GM21423 (cell line): Measurements from ENCODE around the gene AGAP1.

Experiments
- ATAC-seq: cut with Tn5 transposase; IDR thresholded peaks from one replicate; pipeline ENCODE4 v1.9.1; 2021; ENCODE audit warnings: mild to moderate bottlenecking, moderate library complexity; ENCODE audit not compliant: unreplicated experiment

The AGAP1 gene

DNA sequence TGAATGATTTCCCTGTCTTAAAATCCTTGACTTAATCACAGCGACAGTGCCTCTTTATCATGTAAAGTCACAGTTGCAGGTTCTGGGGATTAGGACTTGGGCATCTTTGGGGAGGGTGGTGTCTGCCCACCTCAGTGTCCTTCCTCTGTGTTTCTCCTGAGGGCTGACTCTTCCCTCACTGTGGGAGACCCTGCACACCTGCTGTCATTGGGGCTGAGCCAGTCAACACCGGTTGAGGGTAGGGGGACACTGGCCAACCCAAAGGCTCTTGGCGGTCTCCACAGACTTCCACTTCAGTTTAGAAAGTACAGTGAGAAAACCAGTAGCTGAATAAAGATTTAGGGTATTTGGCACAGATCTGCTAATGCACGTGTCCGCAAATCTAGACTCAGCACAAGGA is 36.9 kb downstream of the AGAP1 start:
- ATAC-seq = no peak

DNA sequence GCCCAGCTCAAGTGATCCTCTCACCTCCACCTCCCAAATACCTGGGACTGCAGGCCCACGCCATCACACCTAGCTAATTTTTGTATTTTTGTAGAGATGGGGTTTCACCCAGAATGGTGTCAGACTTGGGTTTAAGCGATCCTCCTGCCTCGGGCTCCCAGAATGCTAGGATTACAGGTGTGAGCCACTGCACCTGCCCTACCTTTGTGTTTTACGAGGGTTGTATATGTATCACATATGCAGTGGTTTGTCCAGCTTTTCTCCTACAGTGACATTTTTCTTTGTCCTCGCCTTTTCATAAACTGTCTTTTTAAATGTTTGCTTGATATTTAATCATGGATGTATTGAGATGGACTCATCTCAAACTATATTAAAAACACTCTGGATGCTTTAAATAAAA is 38.5 kb downstream of the AGAP1 start:
- no peak for ATAC-seq

DNA sequence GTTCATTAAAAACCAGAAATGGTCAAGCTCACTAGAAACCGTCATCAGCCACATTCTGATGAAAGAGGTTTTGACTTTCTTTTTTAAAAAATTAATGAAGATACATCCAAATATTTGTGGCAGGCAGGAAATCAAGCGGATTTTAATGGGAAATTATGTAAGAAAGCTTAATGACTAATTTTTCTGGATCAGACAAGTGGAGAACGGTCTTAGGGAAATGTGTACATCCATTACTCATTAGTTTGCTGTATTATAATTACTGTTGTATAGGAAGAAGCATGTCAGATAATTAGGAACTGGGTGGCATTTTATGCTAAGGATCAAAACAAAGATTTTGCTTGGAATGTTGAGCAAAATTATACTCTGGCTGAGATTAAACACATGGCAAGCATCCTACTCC is 39.4 kb downstream of the AGAP1 start:
- no peak for ATAC-seq

DNA sequence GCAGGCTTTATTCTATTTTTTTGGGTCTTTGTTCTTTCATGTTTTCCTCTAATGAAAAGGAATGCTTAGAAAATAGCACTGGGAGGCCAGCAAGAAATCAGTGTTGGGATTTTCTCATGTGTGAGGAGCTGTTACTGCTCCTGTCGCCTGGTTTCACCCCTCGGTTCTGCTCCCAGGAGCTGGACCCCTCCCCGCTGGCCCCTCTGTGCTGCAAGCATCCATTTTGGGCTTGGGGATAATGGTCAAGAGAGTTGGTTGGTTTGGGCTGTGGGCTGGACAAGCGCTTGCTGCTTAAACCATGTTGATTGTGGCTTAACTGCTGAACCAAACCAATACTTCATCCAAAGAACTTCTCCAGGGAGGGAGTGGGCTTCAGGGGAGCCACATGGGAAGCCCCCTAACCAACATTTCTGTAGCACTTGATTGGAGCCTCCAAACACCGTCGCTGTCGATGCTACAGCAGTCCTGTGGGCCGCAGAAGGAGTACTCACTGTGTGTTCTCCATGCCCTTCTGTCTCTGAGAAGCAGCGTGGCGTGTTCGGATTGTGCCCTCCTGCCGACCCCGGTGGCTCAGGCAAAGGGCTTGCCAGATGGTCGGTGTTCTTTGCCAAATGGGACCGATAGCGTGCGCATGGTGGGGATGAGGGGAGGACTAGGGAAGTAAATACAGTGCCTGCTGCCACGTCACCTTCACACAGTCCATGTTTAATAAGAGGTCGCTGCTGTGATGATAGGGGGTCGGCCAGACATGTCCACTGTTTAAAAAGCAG is 40.0 kb downstream of the AGAP1 start:
- ATAC-seq = no peak

DNA sequence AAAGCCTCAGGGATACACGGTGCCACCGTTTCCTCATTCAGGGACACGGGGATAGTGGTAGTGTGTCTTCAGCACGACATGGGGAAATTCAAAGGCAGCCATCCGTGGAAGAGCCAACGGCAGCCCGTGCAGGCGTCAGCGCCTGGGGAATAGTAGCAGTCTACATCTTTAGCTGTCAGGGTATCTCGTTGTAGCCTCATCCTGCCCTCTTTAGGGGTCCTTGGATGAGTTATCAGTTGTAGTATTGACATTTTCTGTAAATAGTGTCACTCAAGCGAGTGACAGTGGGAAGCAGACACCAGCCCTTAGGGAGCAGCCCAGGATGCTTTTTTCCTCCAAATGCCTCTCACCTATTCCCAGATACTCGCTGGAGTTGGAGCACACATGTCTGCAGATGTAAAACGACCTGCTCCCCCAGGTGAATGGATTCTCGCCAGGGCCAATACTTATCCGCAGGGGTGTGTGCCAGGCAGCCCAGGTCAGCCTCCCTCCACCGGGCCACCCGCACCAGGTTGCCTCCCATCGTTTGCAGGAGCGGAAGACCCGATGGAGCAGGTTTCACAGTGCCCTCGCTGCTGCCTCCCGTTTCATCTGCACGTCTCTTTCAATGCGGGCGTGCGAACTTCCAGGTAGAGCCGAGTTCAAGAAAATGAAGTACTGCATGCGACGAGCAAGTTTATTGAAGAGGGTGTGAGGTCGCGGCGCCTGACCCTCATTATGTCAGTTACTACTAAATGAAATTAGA is 41.0 kb downstream of the AGAP1 start:
- ATAC-seq = no peak

DNA sequence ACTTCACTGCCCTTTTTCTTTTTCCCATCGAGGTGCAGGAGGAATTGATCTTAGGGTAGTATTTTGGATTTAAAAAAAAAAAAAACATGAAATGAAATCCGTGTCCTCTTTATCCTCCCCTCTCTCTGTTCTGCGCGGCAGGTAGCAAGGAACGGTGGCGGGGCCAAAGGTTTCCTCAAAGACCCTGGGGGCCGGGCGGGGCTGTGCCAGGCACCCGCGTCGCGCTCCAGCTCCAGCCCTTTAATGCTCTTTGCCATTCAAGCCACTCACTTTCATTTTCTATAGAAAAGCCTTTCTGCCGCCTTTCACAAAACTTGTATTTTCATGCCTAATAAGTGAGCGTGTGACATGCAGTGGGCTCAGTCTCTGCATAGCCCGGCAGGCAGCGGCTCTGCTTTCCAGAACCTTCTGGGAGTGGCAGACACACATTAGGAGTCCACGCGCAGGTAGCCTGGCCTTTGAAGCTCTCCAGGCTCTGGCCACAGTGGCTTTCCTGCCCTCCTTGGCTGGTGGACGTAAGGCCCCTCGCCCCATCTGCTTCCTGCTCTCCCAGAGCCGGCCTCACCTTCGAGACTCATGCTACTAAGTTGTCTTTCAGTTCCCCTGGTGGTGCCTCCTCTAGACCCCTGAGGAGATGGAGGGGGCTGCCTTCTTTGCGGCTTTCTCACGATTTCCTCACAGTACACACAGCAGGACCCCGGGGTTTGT is 41.7 kb downstream of the AGAP1 start:
- no peak for ATAC-seq

DNA sequence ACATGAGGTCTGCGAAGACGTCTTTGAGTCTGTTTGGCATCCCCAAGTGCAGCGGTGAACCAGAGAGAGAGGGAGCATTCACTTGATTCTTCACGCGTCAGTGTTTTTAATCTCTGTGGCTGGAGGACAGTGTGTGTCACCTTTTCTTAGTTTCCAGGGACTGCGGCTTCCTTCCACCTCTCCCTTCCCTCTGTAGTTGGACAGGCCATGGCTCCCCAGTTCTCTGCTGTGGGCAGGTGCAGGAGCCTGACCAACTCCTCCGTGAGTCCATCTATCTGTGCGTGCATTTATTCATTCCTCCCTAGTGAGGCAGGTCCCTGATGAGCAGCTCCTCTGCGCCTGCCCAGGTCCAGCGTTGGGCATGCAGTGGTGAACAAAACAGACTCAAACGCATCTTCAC is 42.9 kb downstream of the AGAP1 start:
- no peak for ATAC-seq

DNA sequence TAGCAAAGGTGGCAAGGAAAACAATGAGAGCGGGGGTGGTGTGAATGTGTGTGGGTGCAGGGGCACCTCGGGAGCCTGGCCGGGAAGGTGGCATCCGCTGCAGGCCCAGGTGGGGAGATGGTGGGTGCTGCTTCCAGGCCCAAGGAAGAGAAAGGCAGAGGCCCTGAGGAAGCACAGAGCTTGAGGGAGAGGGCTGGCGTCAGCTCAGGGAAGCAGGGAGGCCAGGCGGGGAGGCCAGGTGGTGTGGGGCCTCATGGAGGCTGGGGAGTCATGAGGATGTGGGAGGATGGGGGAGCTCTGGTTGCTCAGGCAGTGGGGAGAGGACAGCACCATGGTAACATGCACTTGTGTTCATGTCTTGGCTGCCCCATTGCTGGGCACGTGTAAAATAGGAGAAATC is 43.3 kb downstream of the AGAP1 start:
- ATAC-seq = no peak

DNA sequence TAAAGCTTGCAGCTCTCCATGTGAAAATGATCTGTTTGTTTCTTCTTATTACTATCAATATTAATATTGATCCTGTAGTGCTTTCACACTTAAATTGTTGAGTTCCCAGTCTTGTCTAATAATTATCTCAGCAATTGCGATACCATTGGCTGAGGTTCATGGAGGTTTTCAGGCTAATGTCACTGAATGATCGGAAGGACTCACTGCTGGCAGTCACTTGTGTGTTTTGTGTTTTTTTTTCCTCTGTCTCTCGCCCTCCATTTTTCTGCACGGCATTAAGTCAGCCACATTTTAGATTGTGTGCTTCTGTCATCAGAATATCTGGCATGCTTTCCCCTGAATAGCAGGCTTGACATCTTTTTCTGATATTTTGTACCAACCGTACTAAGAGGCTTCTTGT is 43.7 kb downstream of the AGAP1 start:
- no peak for ATAC-seq

DNA sequence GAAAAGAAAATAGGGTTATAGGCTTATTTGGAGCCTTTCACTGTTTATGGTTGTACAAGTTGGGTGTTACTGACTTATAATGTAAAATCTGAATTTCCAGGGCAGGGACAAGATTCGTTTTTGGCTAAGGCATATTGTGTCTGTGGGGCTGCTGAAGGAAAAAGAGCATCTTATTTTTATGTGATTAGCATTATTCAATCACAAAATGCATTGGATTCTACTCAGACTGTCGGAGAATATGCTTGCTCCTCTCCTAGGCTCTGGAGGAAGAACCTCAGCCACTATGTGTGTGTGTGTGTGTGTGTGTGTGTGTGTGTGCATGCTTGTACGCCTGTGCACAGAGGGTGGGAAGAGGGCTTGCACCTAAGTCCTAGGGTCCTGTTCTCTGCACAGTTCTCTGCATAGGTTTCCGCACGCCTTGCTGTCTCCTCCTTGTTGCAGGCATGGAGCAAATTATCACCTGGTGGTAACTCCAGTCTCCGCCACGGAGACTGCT is 44.3 kb downstream of the AGAP1 start:
- no peak for ATAC-seq

DNA sequence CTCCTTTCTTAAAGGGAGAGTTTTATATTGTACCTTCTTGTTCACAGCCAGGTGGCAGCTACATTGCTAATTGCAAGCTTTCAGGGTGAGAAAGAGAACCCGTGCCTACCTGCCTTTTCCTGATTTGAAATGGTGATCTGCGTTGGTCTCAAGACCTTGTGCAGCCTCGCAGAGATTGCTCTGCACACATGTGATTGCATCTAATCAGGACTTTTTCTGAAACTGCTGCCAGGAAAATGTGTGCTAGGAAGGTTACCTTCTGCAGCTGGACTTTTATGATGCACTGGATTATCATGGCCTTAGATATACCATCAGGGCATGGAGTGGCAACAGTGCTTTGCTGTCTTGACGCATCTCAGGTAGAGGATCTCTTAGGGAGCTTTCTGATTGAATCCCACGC is 45.1 kb downstream of the AGAP1 start:
- ATAC-seq = no peak

DNA sequence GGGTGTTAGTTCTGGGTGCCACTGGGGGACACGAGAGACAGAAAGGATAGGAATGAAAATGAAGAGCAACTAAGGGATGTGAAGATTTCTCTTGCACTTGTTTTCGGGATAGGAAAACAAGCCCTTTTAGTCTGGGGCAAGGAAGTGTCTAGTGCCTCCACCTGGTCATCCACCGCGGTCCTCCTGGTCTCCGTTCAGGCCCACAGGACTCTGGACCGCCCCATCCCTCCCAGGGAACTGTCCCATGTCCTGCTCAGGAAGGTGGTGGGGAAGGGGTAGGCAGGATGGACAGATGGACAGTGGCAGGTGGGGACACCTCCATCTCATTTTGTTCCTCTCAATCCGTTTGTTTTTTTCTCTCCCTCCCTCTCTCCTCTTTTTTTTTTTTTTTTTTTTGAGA is 45.9 kb downstream of the AGAP1 start:
- no peak for ATAC-seq

DNA sequence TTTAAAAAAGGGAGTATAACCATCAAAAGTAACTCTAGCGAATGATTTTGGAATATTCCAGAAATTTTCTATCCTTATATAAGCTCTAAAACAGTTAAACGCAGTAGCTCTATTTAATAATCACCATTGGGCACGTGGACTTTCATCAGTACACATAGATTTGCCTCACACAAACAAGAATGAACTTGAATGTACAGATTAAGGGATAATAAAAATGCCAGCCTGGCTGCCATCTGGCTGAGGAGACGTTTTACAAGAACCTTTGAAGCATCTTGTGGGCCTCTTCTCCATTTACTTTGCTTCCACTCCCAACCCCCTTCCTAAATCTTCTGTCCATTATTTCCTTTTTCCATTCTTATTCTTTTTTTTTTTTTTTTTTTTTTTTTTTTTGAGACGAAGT is 47.2 kb downstream of the AGAP1 start:
- ATAC-seq = no peak

DNA sequence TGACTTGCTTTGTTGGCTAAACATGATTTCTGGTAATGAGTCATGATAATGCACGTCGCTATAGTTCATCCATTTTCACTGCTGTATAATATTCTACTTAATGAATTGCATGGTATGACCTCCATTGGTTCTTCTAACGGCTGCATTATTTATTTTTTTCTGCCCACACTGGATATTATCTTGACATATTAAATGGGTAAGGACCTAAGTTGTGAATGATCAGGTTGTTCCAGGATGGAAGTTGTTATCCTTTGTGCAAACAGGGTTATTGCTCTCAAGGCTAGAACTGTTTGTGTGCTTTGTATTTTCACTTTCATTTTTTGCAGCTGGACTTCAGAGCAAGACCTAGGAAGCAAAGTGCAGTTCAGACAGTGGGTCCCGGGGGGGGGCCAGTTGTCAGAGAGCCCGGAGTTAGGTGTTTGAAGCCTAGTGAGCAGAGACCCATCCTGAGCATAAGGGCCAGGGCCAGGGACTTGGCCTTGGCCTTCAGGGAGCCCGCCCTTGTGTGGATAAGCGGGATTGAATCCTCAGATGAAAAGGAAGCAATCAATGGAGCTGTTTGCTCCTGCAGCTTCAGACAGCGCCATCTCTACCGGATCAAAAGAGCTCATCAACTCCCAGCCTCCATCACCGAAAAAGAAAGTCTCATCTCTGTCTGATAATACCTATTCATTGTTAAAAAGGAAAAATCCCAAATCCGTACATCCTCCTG is 48.2 kb downstream of the AGAP1 start:
- no peak for ATAC-seq

DNA sequence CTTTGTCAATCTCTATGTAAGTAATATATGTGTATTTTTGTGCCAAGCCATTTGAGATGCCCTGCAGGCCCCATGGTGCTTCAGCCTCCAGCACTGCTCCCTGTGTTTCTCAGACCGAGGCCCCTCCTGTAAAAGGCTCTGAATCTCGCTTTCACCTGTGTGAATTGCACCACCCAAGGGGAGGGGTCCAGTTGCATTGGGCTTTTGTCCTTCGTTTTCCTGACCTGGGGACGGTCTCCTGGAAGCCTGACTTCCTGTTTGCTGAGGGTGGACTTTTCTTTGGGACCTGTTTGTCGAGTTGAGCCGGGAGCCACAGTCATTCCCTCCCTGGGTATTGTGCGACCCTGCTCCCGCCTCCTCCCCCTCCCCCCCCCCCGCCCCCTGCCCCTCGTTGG is 48.9 kb downstream of the AGAP1 start:
- ATAC-seq = no peak

DNA sequence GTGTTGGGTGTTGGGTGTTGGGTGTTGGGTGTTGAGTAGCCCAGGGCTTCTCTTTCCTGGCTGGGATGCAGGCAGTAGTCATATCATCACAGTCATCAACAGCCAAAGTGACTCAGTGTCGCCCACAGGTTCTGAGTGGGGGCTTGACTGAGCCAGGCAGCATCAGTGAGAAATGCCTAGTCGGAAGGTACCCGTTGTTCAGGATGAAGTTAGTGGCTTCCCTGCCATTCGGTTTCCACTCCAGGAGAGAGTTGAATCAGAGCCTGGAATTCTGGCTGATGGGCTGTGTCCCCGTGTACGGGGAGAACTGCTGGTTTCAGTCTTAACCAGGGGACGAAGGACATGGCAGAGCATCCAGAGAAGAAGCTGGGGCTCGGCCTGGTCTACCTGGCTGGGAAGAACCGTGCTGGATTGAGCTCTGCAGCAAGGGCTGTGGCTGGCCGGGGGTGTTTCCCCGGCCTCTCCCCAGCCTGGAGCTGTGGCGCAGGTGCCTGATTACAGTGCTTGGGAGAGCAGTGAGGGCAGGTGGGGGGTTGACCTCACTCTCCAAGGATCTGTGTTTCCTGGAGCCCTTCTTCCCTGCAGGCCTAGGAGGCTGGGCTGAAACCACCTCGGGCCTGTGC is 49.4 kb downstream of the AGAP1 start:
- ATAC-seq = no peak

DNA sequence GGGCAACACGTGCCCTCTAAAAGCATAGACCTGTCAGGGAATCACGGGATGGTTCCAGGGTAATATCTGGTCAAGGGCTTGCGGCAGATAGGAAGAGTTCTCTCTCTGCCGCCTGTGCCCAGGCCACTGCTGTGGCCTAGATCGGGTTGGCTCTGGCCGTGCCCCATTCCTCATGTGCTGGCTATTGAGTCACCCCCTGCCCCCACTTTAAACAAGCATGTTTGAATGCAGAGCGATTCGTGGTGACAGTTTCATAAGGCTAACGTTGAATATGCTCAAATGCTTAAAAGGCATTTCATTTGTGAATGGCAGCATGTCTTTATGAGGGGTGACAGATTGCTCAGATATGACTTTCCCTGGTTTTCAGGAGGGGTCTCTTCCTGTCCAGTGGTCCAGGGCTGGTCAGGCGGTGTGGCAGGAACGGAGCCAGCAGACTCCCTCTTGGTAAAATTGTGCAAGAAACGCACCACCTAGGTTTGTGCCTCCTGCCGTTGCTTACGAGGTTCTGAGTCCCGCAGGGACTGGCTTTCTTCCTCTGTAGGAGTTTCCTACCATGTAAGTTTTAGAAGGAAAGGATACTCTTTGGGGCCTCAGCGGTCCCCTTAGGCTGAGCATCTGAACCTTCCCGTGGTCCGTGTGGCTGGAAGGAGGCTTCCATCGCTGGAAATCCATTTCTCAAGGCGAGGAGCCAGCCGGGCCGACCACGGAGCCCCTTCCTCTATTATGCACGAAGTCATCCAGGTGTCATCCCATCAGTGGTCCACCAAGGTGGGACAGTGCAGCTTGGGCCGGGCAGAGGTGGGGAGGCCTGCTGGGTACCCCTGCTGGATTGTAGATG is 50.2 kb downstream of the AGAP1 start:
- no peak for ATAC-seq

DNA sequence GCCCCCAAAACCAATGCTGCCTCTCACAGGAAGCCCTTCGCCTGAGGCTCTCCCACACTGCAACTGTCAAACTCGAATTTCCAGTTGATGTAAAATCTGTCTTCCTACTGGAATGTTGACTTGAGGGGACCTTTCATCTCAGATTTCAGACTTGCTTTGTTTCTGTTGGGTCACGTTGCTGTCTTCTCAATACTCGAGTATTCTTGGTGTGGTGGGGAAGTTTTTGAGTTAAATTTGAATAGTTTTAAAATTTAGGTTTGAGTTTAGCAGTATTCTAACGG is 50.8 kb downstream of the AGAP1 start:
- ATAC-seq = no peak

DNA sequence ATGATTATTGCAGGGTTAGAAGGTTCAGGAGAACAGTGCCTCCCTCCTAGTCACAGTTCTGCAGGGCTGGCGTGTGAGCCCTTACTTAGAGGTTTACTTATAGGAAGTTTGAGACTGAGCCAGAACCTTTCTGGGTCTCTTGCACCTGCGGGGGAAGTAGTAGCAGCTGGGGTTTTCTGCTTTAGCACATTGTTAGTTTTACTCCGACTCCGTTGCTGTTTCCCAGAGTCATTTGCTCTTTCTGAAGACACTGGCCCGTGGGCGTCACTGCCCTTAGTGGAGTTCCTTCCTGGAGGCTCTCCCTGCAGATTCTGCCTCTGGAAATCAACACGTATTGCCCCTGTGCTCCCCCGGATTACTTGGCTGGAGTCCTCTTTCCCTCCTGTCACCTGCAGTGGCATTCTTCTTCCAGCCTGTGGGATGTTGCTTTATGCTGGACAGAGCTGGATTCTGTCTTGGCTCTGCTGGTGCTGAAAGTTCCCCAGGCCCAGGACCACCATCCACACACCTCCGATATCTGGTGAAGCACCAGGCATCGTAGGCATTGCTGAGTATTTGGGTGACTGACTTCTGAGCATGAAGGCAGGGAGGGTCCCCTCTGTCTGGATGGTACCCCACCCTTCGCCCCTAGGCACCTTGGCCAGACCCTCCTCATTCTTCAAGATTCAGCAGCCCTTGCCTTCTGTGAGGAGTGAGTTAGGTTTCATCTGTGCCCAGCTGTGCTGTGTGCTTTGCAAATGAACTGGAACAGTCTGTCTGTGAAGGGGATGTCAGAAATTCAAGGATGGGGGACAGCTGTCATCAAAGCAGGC is 51.7 kb downstream of the AGAP1 start:
- ATAC-seq = no peak

DNA sequence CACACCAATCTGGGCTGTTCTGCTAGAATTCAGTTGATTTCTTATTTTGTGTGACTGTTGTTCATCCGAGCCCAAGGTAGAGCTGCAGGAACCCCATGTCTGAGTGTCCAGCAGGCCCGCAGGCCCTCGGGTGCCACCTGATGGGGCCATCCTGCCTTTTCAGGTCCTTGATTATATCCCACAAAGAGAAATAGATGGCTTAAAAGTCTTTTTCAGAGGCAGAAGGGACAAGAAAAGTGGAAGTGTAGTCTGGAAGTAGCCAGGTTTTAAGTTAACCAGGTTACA is 52.2 kb downstream of the AGAP1 start:
- ATAC-seq = no peak
